ENCODE results near the gene CTNNA1.
"Not testable (repeated sequence)": the region's sequence is repeated elsewhere in the genome, so short reads cannot be mapped to it uniquely, and the experiment has no call there.

Gene CTNNA1

DNA sequence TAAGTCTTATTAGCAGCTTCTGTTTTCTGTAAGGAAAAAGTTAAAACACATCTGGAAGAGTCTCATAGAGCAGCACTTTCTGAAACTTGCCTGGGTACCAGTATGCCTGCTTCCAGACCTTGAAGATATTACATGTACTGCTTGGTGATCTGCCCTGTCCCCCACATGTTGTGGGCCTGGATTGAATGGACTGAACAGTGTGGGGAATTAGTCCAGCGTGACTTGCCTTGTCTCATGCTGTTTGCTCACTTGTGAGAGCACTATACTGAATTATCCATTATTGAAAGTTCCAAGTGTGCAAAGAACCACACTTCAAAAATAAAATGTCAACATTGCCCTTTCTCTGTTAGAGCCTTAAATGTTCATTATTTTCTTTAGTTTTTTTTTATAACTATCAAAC lies 8.9 kb downstream of the CTNNA1 start:
- no peak for DNase-seq

DNA sequence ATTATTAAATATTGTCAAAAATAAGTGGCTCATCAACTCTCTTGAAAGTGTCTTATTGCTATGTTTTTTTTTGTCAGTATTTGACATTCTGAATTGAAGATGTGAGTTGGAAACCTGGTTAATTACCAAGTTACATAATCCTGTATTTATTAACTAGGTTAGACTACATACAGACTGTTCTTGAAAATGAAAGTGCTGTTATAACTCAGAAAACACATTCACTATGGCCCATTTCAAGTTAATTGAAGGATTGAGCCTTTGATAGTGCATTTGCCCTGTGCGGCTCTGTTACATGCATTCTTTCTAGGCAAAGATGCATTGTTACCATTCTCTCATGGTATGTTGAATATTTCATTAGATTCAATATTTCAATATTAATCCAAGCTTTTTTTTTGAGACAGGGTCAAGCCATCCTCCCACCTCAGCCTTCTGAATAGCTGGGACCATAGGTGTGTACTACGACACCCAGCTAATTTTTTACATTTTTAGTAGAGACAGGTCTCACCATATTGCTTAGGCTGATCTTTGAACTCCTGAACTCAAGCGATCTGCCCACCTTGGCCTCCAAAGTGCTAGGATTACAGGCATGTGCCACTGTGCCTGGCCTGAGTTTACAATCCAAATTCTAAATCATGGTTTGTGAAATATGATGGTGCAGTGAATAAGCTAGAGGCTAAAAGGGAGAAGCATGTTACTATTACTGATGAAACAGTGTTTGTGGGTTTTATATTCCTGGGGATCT lies 10.0 kb downstream of the CTNNA1 start:
- DNase-seq, result peak; percentile 15

DNA sequence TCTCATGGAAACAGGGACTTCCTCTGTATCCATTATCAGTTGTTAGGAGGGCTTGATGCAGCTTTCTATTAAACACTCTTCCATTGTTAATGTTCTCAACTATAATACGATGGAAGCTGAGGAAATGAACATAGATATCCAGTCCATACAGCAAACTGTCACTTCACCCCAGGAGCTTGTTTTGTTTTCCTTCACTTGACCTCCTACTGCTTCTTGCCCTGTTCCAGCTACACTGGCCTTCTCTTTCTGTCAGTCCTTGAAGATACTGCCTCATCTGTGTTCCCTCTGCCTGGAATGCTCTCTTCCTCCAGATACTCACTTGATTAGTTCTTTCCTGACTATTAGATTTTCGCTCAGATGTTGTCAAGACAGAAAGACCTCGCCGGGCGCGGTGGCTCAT lies 17.1 kb downstream of the CTNNA1 start:
- DNase-seq, result no peak

DNA sequence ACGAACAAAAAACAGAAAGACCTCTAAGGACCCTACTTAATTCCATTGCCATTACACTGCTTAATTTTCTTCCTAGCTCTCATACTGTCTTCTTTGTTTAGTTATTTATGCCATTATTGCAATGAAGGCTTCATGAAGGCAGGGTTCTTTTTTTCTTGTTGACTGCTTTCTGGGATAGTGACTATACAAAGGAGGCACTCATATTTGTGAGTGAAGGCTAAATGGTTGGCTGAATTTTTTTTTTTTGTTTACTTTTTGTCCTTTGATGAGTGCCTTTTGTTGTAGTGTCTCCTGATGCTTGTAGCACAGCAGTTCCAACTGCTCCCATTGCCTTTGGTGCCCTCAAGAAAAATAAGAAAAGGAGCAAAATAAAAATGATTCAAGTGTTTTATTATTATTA lies 17.8 kb downstream of the CTNNA1 start:
- no peak for DNase-seq

DNA sequence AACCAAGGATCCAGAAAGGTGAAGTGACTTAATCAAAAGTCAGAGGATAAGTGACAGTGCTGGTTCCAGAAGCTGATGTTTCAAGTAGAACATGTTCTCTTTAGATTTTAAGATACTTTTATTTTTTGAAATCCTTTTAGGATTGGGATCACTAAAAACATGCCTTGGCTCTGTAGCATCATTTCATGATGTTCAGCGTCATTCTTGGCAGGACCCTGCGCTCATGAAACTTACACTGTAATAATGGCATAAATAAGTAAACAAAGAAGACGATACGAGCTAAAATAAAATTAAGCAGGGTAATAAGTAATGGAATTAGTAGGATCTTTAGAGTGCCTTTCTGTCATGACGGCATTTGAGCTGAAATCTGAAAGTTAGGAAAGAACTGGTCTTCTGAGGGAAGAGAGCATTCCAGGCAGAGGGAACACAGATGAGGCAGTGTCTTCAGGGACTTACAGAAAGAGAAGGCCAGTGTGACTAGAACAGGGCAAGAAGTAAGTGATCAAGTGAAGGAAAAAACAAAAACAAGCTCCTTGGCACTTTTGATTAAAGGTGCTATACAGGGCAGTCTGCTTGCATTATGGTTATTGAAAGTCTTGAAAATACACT lies 19.9 kb downstream of the CTNNA1 start:
- no peak for DNase-seq

DNA sequence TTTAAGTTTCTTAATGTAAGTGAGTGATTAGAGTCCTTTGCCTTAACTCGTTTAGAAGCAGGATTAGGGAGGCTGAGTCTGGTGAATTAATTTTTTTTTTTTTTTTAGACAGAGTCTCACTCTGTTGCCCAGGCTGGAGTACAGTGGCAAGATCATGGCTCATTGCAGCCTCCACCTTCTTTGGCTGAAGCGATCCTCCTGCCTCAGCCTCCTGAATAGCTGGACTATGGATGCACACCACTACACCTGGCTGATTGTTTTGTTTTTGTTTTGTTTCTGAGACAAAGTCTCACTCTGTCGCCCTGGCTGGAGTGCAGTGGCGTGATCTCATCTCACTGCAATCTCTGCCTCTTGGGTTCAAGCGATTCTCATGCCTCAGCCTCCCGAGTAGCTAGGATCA lies 20.4 kb downstream of the CTNNA1 start:
- not testable (repeated sequence) for DNase-seq

DNA sequence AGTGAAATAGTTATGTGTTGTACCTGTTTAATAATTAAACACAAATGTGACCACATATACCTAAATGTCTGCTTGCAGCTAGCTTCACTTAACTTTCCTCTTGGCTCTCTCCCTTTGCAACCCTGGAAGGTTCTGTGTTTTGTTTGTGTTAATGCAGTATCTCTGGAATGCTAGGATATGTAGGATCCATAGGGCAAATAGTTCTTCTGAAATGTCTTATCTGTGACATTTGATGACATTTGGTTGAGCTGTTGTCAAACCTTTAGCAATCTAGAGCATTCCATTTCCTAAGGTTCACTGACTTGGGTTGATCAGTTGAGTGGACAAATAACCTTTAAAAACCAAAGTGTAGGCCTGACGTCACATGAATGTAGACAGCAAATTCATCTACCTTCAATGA lies 21.8 kb downstream of the CTNNA1 start:
- DNase-seq, result no peak

DNA sequence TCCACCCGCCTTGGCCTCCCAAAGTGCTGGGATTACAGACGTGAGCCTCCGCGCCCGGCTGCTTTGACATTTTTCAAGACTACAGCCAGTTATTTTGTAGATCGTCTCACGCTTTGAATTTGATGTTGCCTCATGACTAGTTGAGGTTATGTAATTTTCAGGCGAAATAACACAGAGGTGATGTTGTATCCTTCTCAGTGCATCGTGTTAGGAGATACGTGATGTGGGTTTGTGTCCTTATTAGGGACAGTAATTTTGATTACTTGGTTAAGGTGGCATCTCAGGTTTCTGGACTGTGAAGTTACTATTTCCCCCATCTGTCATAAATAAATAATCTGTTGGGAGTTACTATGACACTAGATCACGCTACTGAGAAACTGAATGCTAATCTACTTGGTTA lies 25.0 kb downstream of the CTNNA1 start:
- no peak for DNase-seq

DNA sequence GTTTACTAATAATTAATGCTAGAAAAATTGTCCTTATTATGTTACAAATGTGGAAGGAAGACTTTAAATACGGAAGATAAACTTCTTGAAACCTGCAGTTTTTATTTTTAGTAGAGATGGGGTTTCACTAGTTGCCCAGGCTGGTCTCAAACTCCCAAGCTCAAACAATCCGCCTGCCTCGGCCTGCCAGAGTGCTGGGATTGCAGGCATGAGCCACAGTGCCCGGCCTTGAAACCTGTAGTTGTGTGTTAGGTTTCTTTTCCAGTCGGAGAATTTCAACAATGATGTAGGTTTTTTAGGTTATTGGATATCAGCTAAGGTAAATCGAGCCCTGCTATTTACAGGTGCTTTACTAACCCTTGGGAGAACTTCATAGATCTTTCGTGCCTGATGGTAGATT lies 30.8 kb downstream of the CTNNA1 start:
- DNase-seq, result no peak

DNA sequence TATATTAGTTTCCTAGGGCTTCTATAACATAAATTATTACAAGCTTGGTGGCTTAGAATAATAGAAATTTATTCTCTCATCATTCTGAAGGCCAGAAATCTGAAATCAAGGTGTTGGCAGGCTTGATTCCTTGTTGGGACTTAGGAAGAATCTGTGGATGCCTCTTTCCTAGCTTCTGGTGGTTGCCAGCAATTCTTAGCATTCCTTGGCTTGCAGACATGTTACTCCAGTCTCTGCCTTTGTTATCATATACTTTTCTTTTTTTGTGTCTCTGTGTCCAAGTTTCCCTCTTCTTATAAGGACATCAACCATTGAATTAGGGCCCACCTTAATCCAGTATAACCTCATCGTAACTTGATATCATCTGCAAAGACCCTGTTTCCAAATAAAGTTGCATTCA lies 31.4 kb downstream of the CTNNA1 start:
- DNase-seq, result no peak

DNA sequence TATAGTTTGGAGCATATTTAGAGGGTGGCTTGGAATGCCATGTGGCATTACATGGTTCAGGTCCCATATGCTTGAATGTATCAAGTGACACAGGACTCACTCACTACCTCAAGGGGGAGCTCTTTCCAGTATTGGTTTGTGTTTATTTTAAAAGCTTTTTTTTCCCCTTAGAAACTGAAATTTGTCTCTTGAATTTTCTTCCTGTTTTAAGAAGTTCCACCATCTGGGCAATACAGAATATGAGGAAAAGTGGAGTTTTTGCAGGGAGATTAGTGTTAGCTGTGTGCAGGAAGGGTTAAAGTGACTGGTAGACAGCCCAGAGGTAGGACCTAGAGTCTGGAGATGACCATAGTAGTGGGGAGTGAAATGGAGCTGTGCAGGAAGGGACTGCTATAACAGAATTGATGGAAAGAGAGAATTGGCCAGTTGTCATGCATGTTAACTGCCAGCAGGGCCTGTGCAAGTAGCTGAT lies 36.6 kb downstream of the CTNNA1 start:
- no peak for DNase-seq

DNA sequence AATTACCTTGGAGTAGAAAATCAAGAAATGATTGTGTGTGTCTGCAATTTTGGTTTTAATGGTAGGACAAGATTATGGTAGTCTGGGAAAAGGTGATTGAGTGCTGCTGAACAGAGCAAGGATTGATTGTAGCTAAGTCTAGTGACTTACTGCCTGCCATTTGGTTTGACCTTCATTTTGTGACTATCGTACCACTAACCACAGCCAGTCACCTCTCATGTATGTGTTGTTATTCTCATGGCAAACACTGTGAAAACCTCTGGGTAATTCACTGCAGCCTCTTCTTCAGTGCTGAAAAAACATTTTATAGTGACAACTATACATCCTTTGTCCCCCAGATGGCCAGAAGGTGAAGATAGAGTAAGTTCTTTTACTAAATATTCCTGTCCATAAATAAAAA lies 37.5 kb downstream of the CTNNA1 start:
- DNase-seq, result no peak

DNA sequence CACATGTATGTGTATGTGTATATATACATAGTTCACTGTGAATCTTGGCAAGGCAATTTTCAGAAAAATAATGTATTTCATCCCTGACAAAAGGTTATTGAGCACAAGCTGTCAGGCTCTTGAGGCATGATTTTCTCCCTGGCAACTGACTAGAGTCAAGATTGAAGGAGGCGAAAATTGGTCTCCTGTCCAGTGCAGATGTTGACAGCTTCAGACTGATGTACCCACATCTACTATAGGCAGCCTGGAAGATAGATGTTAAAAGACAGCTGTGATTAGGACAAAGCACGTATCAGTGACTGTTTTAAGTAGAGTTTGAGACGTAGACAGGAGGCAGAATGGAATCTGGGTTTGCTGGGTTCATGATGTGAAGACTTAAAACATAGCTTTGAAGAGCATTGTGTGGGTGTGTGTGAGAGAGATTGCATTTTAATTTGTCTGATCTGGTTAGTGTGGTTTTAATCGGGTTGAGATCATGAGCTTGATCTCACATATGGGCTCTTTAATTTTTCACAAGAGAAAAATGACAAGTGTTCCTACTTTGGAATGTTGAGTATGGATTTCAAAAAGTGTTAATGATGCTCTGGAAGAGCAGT lies 39.1 kb downstream of the CTNNA1 start:
- no peak for DNase-seq

DNA sequence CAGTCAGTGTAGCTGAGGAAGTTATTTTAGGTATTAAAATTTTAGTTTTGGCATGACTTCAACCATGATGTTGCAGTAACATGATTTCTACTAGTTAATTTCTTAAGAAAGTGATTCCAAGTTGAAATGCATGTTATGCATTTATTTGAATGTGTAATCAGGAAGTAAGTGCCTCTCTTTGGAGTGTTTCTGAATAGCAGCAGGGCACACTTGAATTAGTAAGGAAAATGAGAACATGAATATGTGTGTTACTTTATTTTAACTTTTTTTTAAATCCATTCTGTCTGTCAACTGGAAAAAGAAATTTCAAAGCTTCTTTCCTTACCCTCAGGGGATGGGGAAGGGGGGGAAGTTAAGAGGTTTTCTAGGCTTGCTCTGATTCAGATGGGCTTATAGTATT lies 40.4 kb downstream of the CTNNA1 start:
- no peak for DNase-seq

DNA sequence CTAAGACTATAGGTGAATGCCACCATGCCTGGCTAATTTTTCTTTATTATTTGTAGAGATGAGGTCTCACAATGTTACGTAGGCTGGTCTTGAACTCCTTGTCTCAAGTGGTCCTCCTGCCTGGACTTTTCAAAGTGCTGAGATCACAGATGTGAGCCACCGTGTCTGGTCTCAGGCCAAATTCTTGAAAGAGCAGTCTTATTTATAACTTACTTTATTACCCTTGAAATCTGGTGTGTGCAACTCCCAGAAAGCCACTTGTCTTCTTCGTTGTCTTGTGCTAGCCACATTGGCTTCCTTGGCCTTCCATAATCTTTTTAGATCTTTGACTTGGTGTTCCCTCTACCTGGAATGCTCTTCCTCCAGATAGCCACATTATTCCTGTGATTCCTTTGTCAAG lies 50.1 kb downstream of the CTNNA1 start:
- no peak for DNase-seq

DNA sequence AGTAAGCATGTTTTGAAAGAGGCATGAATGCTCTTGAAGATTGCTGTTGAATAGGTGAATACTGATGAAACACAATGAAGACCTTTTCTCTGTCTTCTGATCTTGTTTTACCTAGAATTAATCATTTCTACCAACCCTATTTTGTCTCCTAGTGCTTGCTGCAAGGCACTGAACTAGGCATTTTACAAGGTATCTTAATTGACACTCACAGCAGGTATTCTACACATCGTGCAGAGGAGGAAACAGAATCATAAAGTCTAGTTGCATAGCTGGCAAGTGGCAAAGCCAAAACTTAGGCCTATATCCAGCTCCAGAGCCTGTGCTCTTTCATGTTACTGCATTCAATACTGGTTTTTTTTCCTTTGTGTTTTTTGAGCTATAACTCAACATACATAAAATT lies 50.7 kb downstream of the CTNNA1 start:
- DNase-seq, result no peak

DNA sequence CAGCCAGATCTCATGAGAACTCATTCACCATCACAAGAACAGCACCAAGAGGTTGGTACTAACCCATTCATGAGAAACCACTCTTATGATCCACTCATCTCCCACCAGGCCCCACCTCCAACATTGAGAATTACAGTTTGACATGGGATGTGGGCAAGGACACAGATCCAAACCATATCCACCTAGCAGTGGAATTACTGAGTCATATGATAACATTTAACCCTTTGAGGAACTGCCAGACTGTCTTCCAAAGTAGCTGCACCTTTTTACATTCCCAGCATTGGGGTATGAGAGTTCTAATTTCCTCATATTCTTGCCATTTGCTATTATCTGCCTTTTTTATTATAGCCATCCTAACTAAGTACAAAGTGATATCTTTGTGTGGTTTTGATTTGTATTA lies 51.9 kb downstream of the CTNNA1 start:
- DNase-seq, result no peak

DNA sequence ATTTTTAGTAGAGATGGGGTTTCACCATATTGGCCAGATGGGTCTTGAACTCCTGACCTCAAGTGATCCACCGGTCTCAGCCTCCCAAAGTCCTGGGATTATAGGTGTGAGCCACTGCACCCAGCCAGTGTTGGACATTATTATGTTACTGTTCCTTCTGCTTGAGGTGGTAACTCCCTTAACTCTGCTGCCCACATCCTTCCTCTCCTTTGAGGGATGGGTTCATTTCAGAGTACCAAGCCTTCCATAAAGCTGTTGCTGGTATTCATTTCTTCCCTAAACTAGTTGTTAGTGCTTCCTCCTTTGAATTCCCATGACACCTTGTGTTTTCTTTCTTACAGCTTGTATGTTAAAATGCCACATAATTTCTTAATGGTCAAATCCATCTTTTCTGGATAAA lies 54.0 kb downstream of the CTNNA1 start:
- DNase-seq, result no peak

DNA sequence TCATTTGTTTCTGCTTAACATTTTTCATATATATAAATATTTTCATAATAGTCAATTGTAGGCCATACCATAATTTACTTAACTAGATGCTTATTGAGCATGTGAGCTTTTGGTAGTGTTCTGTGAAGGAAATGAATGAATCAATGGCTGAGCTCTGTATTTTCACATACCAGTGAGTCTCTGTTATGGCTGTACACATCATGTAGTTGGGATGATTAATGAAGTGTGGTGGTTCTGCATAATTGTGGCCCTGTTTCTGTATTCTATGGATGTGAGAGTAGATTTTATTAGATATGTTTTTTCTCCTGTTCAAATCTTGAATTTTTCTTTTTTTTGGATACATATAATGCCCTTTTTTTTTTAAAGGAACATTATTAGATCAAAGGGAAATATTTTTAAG lies 56.2 kb downstream of the CTNNA1 start:
- no peak for DNase-seq

DNA sequence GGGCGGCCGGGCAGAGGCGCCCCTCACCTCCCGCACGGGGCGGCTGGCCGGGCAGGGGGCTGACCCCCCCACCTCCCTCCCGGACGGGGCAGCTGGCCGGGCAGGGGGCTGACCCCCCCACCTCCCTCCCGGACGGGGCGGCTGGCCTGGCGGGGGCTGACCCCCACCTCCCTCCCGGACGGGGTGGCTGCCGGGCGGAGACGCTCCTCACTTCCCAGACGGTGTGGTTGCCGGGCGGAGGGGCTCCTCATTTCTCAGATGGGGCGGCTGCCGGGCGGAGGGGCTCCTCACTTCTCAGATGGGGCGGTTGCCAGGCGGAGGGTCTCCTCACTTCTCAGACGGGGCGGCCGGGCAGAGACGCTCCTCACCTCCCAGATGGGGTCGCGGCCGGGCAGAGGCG lies 57.6 kb downstream of the CTNNA1 start:
- not testable (repeated sequence) for DNase-seq

DNA sequence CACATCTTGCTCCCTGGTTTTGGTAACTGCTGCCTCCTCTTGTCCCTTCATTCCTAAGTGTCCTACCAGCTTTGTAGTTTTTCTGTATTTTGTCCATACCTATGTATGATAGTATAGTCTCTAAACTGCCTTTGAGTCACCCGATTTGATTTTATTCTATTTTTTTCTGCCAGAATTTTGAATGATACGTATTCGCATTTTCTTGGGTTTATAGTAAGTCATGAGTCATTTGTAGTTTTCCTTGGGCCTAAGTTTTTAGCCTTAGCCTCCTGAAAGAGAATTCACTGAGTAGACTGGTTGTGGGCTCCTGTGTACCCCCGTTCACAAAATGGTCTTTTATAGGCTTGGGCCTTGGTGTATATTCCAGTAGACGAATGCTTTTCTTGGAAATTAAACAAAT lies 62.3 kb downstream of the CTNNA1 start:
- DNase-seq, result no peak

DNA sequence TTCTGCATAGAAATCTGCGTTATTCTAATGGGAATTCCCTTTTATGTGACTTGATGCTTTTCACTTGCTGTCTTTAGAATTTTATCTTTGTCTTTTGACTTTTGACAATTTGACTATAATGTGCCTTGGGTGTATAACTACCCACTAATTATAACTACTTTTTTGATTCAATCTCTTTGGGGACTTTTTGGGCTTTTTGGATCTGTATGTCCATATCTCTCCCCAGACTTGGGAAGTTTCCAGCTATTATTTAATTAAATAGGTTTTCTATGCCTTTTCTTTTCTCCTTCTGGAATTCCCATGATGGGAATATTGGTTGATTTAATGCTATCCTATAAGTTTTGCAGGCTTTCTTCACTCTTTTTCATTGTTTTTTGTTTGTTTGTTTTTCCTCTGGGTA lies 64.0 kb downstream of the CTNNA1 start:
- DNase-seq, result no peak

DNA sequence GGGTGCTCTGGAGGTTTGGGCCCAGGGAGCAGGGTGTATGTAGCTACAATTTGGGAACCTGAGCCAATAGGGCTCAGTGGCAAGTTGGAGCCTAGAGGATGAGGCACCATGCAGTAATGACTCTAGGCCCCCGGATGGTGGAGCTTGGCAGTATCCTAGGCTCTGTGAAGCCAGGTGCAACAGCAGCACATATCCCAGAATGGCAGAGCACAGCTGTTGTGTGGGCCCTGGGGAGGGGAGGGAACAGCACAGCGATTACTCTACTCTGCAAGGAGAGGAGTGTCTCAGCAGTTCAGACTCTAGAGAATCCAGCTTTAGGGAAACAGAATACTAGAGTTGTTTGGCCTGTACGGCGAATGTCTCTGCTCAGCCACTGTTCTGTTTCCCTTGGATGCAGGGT lies 65.9 kb downstream of the CTNNA1 start:
- DNase-seq, result no peak

DNA sequence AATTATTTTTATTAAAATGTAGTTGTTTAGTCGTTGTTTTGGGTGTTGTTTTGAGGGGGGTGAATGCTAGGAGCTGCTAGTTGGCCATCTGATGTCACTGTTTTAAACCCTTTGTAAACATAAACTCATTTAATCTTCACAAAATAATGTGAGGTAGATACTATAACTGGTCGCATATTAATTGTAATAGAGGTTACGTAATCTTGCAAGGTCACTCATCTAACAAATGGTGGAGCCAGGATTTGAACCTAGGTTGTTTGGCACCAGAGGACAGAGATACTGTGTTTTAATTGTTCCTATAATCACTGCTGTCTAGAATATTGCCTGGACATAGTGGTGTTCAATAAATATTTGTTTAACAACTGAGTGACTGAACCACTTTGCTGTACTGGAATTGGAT lies 67.5 kb downstream of the CTNNA1 start:
- DNase-seq, result no peak

DNA sequence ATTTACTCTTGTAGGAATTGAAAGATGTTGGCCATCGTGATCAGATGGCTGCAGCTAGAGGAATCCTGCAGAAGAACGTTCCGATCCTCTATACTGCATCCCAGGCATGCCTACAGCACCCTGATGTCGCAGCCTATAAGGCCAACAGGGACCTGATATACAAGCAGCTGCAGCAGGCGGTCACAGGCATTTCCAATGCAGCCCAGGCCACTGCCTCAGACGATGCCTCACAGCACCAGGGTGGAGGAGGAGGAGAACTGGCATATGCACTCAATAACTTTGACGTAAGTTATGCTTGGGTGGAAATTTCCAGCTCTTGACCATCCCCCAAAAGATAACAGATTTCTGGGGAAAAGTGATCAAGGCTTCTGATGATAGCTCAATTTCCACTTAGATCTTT lies 71.3 kb downstream of the CTNNA1 start:
- no peak for DNase-seq
